ENCODE measurements around the gene KCNK10.

The KCNK10 gene

DNA sequence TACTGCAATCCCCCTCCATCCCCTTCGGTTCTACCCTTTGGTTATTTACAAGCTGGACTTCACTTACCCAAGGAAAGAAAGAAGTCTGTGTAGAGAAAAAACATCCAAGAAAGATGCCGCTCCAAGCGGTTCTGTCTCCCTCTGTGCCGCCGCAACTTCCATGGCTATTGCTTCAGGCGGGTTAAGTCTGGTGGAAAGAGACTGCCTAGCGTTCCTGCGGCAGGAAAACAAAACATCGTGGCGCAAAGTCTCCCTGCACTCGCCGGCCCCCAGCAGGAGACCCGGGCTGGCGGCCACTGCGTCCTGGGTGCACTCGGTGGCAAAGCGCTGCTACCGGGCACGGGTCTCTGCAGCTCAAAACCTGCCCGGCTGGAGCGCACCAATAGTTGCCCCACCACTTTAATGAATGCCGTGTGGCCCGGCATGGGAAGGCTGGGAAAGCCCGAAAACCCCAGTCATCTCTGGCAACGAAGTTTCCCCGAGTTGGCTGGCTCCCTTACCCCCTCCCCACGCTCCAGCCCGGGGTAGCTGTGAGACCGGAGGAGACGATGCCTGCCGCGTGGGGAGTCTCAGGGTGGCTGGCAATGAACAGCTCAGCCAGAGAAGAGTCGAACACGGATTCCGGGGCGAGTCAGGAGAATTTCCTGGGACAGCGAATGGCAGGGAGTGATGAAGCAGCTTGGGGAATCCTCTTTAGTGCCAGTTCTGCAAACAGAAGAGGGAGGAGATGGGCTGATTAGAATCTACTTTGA lies 3.5 kb upstream of the KCNK10 start:
- Histone ChIP-seq H3K4me2 (ENCODE audit: low read length) (no peak overlapping the region), H3F3A (ENCODE audit: control insufficient read depth, insufficient read depth) (no peaks in the 10 kb centered on the region), H3K27me3 (ENCODE audit: control insufficient read depth, low read length) (peaks cover 77% of the 10 kb centered on the region), H3K9me2 (replicated peaks; ENCODE audit: control insufficient read depth, low read length) (no peaks in the 10 kb centered on the region), H3K4me3 (ENCODE audit: low read length) (no peak overlapping the region), H3K4me1 (ENCODE audit: control insufficient read depth, low read length) (peaks cover 16% of the 10 kb centered on the region), H3K9me3 (ENCODE audit: control insufficient read depth, insufficient read depth, low read length) (no peaks in the 10 kb centered on the region), H3K36me3 (ENCODE audit: control insufficient read depth, low read length) (no peaks in the 10 kb centered on the region), H3K79me2 (ENCODE audit: control insufficient read depth, low read length) (no peaks in the 10 kb centered on the region), H3K27ac (ENCODE audit: low read depth, low read length) (no peak overlapping the region), H4K20me1 (ENCODE audit: control insufficient read depth, insufficient read depth, low read depth, low read length) (no peaks in the 10 kb centered on the region)
- TF ChIP-seq, protein P1, sequence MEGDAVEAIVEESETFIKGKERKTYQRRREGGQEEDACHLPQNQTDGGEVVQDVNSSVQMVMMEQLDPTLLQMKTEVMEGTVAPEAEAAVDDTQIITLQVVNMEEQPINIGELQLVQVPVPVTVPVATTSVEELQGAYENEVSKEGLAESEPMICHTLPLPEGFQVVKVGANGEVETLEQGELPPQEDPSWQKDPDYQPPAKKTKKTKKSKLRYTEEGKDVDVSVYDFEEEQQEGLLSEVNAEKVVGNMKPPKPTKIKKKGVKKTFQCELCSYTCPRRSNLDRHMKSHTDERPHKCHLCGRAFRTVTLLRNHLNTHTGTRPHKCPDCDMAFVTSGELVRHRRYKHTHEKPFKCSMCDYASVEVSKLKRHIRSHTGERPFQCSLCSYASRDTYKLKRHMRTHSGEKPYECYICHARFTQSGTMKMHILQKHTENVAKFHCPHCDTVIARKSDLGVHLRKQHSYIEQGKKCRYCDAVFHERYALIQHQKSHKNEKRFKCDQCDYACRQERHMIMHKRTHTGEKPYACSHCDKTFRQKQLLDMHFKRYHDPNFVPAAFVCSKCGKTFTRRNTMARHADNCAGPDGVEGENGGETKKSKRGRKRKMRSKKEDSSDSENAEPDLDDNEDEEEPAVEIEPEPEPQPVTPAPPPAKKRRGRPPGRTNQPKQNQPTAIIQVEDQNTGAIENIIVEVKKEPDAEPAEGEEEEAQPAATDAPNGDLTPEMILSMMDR (IDR thresholded peaks at IDR 0.05; ENCODE audit: low read depth, low read length, poor library complexity, severe bottlenecking) = no peak
- peak; percentile 33; the same call in 1 of the 2 replicates for TF ChIP-seq EZH2phosphoT487 (IDR thresholded peaks at IDR 0.05; ENCODE audit: borderline replicate concordance, low read length)

DNA sequence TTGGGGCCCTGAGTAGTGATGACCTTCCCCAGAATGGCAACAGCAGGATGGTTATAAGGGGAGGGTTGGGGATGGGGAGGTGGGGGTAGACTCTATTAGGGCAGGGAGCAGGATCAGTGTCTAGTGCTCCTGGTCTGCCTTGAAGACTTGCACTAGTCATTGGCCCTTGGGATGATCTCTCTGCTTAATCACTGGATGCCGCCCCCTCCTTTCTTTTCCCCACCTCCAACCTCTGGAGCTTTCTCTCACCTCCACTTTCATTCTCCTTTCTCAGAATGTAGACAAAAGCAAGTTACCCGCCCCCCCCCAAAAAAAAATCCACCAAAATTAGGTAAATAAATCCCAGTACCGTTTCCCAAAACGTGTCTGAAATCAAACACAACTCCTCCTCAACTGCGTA lies 2.8 kb upstream of the KCNK10 start:
- Histone ChIP-seq H3K9me2 (replicated peaks; ENCODE audit: control insufficient read depth, low read length) (no peaks in the 10 kb centered on the region), H3K27ac (ENCODE audit: low read depth, low read length) (no peak overlapping the region), H3K79me2 (ENCODE audit: control insufficient read depth, low read length) (no peaks in the 10 kb centered on the region), H3K36me3 (ENCODE audit: control insufficient read depth, low read length) (no peaks in the 10 kb centered on the region), H3K9me3 (ENCODE audit: control insufficient read depth, insufficient read depth, low read length) (no peaks in the 10 kb centered on the region), H3K4me3 (ENCODE audit: low read length) (no peak overlapping the region), H3K4me2 (ENCODE audit: low read length) (no peak overlapping the region), H3F3A (ENCODE audit: control insufficient read depth, insufficient read depth) (no peaks in the 10 kb centered on the region), H3K4me1 (ENCODE audit: control insufficient read depth, low read length) (peaks cover 16% of the 10 kb centered on the region), H3K27me3 (ENCODE audit: control insufficient read depth, low read length) (peaks cover 82% of the 10 kb centered on the region), H4K20me1 (ENCODE audit: control insufficient read depth, insufficient read depth, low read depth, low read length) (no peaks in the 10 kb centered on the region)
- no peak for TF ChIP-seq EZH2phosphoT487 (IDR thresholded peaks at IDR 0.05; ENCODE audit: borderline replicate concordance, low read length)
- TF ChIP-seq, protein P1 (IDR thresholded peaks at IDR 0.05; ENCODE audit: low read depth, low read length, poor library complexity, severe bottlenecking) = no peak

DNA sequence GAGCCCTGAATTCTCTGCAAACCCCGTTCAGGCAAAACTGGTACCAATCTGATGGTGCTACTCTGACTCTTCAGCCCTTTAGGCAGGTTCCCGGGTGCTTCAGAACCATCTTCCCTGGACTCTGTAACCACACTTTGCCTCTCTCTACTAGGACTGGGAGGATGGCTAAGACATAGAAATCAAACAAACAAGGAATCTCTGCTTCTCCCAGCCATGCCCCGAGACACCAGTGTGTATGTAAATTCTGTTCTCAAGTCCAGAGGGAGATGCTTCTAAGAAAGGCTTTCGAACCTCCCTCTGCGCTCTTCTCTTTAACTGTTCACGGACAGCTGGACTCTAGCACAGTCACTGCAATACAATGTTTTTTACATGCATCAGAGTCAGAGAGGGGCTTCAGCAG lies 1.9 kb upstream of the KCNK10 start:
- Histone ChIP-seq H3K4me1 (ENCODE audit: control insufficient read depth, low read length) (peaks cover 16% of the 10 kb centered on the region), H3K27me3 (ENCODE audit: control insufficient read depth, low read length) (peaks cover 86% of the 10 kb centered on the region), H4K20me1 (ENCODE audit: control insufficient read depth, insufficient read depth, low read depth, low read length) (no peaks in the 10 kb centered on the region), H3K4me2 (ENCODE audit: low read length) (no peak overlapping the region), H3K79me2 (ENCODE audit: control insufficient read depth, low read length) (no peaks in the 10 kb centered on the region), H3K9me2 (replicated peaks; ENCODE audit: control insufficient read depth, low read length) (no peaks in the 10 kb centered on the region), H3F3A (ENCODE audit: control insufficient read depth, insufficient read depth) (no peaks in the 10 kb centered on the region), H3K4me3 (ENCODE audit: low read length) (no peak overlapping the region), H3K27ac (ENCODE audit: low read depth, low read length) (no peak overlapping the region), H3K9me3 (ENCODE audit: control insufficient read depth, insufficient read depth, low read length) (no peaks in the 10 kb centered on the region), H3K36me3 (ENCODE audit: control insufficient read depth, low read length) (no peaks in the 10 kb centered on the region)
- TF ChIP-seq, protein P1 (IDR thresholded peaks at IDR 0.05; ENCODE audit: low read depth, low read length, poor library complexity, severe bottlenecking) = no peak
- no peak for TF ChIP-seq EZH2phosphoT487 (IDR thresholded peaks at IDR 0.05; ENCODE audit: borderline replicate concordance, low read length)
